IMR-90 (cell line): ENCODE measurements around the gene MACF1. TPM values are rescaled to one million over a fixed set of nuclear protein-coding genes. Genes with fewer than 3 reads are reported as not detected.

Source experiments
- CHD1 ChIP-seq: IDR thresholded peaks from 2 replicates; pipeline ENCODE4 v1.6.1; 2012; ENCODE audit warnings: low read depth, low read length, improper control_type of control experiment
- RAD21 ChIP-seq: IDR thresholded peaks from 2 replicates; pipeline ENCODE4 v1.6.1; 2012; ENCODE audit warnings: low read length, improper control_type of control experiment
- RCOR1 ChIP-seq: IDR thresholded peaks from 2 replicates; pipeline ENCODE4 v1.6.1; 2012; ENCODE audit warnings: mild to moderate bottlenecking, low read length, improper control_type of control experiment; ENCODE audit not compliant: insufficient replicate concordance
- SMC3 ChIP-seq: fragments of 150-350 bp; IDR thresholded peaks from 2 replicates; pipeline ENCODE4 v1.6.1; 2016; ENCODE audit warnings: low read depth, mild to moderate bottlenecking, antibody characterized with exemption, low read length, moderate library complexity
- USF2 ChIP-seq: fragments of 150-350 bp; IDR thresholded peaks from 2 replicates; pipeline ENCODE4 v1.6.1; 2017; ENCODE audit warnings: mild to moderate bottlenecking, antibody characterized with exemption, low read length, low read depth
- polyA plus RNA-seq, 3 experiments: library from polyadenylated mRNA; depleted of rRNA; stranded (reverse); fragments of >200 nt; gene quantifications; 2 replicates each; pipeline ENCODE4 v1.2.3, GENCODE V29; 2012; ENCODE audit warnings: low replicate concordance in 1 of 3
- total RNA-seq: library from RNA; depleted of rRNA; stranded (reverse); fragments of >200 nt; gene quantifications from 2 replicates; pipeline ENCODE4 v1.2.3, GENCODE V29; 2012
- TF ChIP-seq, protein P1 (sequence below): fragments of 150-350 bp; IDR thresholded peaks from 2 replicates; pipeline ENCODE4 v1.6.1; 2016; ENCODE audit warnings: low read depth, mild to moderate bottlenecking, low read length, moderate library complexity, borderline replicate concordance

Gene MACF1
- total and polyA plus RNA-seq, 2 of the 4 experiments (the other 2 are of a cell fraction) = 67.6 to 369 TPM

DNA sequence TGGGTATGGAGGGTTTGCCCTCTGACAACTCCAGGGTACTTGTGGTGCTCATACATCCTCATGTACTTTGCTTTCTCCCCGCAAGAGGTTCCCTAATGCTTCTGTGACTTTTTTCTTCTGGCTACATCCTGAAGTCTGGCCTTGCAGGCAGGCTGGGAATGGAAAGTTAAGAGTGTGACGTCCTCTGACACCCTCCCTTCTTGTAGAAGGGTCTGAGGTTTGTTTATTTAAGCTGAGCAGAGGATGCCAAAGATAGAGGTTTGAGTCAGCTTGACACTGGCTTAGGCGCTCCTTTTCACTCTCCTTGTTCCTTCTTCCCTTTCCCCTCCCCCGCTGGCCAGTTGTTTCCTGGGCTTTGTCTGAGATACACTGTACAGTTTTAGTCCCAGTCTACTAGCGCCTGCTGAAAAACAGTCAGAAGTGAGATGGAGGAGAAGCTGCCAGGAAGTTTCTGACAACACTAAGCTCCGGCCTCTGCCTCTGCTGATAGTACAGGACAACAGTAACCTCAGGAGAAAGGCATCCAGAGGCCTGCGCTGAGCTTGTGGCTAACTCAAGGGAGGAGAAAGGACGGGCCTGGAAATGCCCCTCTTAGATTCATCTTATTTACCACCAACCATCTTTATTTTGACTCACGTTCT lies at the start of gene MACF1 (continued):
- peak; percentile 54 for TF ChIP-seq SMC3
- TF ChIP-seq, protein P1, sequence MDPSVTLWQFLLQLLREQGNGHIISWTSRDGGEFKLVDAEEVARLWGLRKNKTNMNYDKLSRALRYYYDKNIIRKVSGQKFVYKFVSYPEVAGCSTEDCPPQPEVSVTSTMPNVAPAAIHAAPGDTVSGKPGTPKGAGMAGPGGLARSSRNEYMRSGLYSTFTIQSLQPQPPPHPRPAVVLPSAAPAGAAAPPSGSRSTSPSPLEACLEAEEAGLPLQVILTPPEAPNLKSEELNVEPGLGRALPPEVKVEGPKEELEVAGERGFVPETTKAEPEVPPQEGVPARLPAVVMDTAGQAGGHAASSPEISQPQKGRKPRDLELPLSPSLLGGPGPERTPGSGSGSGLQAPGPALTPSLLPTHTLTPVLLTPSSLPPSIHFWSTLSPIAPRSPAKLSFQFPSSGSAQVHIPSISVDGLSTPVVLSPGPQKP = no peak
- peak; percentile 65 for TF ChIP-seq RAD21
- no peak for TF ChIP-seq RCOR1
- no peak for TF ChIP-seq USF2
- TF ChIP-seq CHD1 = no peak
